Activated T-helper 1 cell treated with Interleukin-2 at 50 U/mL for 16 hours (primary cell): Measurements from ENCODE around the gene TRIM49.
"Not testable (repeated sequence)": the region's sequence is repeated elsewhere in the genome, so short reads cannot be mapped to it uniquely, and the experiment has no call there.

Experiments
- DNase-seq: peaks from one replicate; pipeline ENCODE4 v3.0.0-alpha.2; 2020; ENCODE audit warnings: low read depth

Gene TRIM49

GRCh38 chr11:89808475-89808874 is at the start of gene TRIM49:
Gene TRIM49 (minus strand): TSS chr11:89808575. CDS start chr11:89804469, 4,106 bp downstream.
- DNase-seq: not testable (repeated sequence)

GRCh38 chr11:89826694-89827093 is 18.3 kb upstream of the TRIM49 start:
- not testable (repeated sequence) for DNase-seq

GRCh38 chr11:89820008-89820407 is 11.6 kb upstream of the TRIM49 start:
- not testable (repeated sequence) for DNase-seq

- DNase-seq: not testable (repeated sequence)
These were observed 5.2 kb upstream of the TRIM49 start for GRCh38 chr11:89813535-89813934.

- DNase-seq: not testable (repeated sequence)
These were observed 20.8 kb downstream of the TRIM49 start for GRCh38 chr11:89787506-89788063.

- not testable (repeated sequence) for DNase-seq
These were observed 22.6 kb downstream of the TRIM49 start for GRCh38 chr11:89785726-89786125.

- not testable (repeated sequence) for DNase-seq
These were observed 57.6 kb downstream of the TRIM49 start for GRCh38 chr11:89750822-89751221.
